Measurements from ENCODE around the gene NEK2.

- TF ChIP-seq TCF12 (IDR thresholded peaks at IDR 0.05; ENCODE audit: low read depth) (no peak), USF1 (IDR thresholded peaks at IDR 0.05) (no peak), YY1 (IDR thresholded peaks at IDR 0.05; ENCODE audit: low read depth) (no peak), REST (IDR thresholded peaks at IDR 0.05; ENCODE audit: low read depth) (no peak), RAD21 (IDR thresholded peaks at IDR 0.05; ENCODE audit: low read depth) (no peak), ZBTB7A (IDR thresholded peaks at IDR 0.05; ENCODE audit: low read depth) (no peak), TAF1 (IDR thresholded peaks at IDR 0.05; ENCODE audit: low read depth) (no peak), CEBPB (IDR thresholded peaks at IDR 0.05) (no peak), EP300 (IDR thresholded peaks at IDR 0.05; ENCODE audit: borderline replicate concordance) (no peak), MAX (IDR thresholded peaks at IDR 0.05) (no peak), NFIC (IDR thresholded peaks at IDR 0.05) (no peak)
Observed at GRCh38 chr1:211705467-211706091, 30.2 kb upstream of the NEK2 start.
